GM12801 (cell line): Measurements from ENCODE around the gene STIM2.

Experiments
- TF ChIP-seq, protein P1 (sequence below): IDR thresholded peaks from one replicate; pipeline ENCODE4 v1.5.1; 2011; ENCODE audit warnings: control low read depth; ENCODE audit not compliant: insufficient read length; ENCODE audit errors: extremely low read depth

Gene STIM2

DNA sequence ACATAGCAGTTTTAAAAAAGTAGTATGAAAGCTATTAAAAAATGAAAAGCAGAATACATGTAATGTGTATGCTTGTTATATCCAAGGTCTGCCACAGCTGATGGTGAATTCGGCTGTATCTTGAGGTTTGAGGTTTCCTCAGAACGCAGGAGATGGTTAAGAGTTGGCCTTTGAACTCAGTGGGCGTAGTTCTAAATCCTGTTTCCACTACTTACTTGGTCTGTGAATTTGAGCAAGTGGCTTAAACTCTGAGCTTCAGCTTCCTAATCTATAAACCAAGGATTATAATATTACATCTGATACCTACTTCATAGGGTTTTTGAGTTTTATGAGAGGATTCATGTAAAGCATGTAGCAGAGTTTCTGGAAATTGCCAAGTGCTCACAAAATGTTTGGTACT lies 125.2 kb downstream of the STIM2 start:
- TF ChIP-seq, protein P1, sequence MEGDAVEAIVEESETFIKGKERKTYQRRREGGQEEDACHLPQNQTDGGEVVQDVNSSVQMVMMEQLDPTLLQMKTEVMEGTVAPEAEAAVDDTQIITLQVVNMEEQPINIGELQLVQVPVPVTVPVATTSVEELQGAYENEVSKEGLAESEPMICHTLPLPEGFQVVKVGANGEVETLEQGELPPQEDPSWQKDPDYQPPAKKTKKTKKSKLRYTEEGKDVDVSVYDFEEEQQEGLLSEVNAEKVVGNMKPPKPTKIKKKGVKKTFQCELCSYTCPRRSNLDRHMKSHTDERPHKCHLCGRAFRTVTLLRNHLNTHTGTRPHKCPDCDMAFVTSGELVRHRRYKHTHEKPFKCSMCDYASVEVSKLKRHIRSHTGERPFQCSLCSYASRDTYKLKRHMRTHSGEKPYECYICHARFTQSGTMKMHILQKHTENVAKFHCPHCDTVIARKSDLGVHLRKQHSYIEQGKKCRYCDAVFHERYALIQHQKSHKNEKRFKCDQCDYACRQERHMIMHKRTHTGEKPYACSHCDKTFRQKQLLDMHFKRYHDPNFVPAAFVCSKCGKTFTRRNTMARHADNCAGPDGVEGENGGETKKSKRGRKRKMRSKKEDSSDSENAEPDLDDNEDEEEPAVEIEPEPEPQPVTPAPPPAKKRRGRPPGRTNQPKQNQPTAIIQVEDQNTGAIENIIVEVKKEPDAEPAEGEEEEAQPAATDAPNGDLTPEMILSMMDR = no peak

DNA sequence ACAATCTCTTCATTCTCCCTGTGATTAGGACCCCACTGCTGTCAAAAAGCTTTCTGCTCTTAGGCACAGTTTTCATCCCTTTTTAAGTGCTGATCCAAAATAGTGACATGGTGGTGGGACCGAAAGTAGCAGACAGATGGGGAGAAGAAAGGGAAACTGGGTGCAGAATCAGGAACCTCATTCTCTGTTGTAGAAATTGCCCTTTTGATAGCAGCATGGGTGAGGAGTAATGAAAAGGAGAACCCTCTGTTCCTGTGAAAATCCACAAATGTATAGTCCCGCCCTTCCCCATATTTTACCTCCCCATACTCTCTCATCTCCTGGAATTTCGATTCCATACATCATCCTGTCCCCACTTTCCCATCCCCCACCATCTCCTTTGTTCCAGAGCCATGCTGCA lies 126.5 kb downstream of the STIM2 start:
- TF ChIP-seq, protein P1 = no peak

DNA sequence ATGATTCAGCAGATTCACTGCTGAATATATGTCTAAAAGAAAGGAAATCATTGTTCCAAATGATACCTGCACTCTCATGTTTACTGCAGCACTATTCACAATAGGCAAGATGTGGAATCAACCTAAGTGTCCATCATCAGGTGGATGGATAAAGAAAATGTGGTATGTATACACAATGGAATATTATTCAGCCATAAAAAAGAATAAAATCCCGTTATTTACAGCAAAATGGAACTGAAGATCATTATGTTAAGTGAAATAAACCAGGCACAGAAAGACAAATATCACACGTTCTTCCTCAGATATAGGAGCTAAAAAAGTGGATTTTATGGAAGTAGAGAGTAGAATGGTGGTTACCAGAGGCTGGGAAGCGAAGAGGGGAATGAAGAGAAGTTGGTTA lies 130.4 kb downstream of the STIM2 start:
- TF ChIP-seq, protein P1 = no peak

DNA sequence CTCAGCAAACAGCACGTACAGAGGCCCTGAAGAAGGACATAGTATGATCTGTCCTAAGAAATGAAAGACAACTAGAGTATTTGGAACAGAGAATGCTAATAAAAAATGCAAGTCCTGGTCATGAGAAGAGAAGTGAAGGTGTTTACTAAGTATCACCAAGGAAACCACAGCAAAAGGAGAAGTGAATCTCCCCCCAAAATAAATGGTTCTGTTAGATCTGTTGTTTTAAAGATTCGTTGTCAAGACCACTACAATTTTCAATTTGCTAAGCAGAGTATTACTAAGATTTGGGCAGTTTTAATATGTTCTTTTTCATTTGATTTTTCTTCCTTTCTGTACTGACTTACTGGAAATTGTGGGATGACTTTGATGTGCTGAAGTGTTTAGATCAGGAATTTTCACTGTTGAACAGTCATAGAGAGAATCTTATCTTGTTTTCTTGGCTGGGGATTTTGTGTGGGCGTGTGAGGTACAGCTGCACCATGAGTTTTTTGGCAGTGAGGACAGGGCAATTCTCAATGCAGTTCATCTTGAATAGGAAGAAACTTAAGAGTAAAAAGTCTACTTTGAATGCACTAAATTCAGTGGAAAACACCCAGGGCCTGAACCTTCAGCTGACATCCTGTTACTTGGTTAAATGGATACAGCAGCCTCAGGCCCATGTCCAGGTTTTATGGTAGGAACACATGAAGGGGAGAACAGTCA lies 132.2 kb downstream of the STIM2 start:
- TF ChIP-seq, protein P1 = no peak

DNA sequence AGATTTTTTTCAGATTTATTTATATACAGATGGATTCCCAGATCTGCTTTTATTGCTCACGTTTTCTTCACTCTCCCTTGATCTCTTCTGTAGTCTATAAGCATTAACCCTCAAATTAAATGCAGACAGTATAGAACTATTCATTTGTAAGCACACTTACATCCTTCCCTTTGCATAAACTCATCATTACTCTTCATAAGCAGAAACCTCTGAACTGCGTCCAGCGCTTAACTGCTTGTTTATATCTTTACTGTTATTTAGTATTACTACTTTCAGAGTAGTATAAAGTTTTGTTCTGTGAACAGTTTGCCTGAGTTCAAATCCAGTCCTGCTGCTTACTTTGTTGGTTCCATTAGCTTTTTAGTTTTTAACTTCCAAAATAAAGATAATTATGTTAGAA lies 132.9 kb downstream of the STIM2 start:
- TF ChIP-seq, protein P1 = no peak

DNA sequence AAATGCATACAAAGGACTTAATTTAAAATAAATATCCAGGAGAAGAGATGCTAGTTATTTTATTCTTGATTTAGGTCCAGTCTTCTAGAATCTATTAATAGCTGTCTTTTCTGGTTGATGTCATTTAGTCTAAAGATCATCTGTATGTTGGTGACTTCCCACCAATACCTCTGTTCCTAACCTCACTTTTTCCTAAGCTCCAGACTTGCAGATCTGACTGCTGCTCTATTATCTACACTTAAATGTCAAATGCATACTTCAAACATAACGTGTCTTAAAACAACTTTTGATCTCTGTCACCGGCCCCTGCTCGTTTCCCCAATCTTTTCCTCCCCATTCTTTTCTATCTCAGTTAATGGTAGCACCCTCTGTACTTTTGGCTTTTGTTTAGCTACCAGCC lies 133.3 kb downstream of the STIM2 start:
- TF ChIP-seq, protein P1 = no peak

DNA sequence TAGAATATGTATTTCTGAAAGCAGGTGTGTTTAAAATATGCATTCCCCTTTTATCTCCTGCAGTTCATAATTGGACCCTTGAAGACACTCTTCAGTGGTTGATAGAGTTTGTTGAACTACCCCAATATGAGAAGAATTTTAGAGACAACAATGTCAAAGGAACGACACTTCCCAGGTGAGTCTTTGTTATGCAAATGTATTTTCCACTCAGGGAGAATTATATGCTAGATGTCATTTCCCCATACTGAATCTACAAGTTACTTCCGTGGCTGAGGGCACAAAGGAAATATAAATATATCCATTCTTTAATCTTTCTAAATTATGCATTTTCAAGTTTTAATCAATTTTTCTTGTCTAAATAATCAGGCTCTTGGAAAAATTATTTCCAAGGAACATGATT lies 134.7 kb downstream of the STIM2 start:
- TF ChIP-seq, protein P1 = no peak
